A673 (cell line): Measurements from ENCODE around the gene PATJ. TPM values are rescaled to one million over a fixed set of nuclear protein-coding genes. Genes with fewer than 3 reads are reported as not detected.
A peak's percentile ranks its signal among the peaks of the same experiment; 100 is the strongest.

Experiments
- BruUV-seq: library from RNA; stranded (reverse); fragments of 400-500 nt; replicated peaks from 2 replicates; lab custom pipeline; 2021; lab: Mats Ljungman, UMichigan
- CTCF ChIA-PET: fragments of 300-600 bp; sonication (Branson Sonifier 250); formaldehyde crosslinking; loops from one replicate; lab custom pipeline; 2022; ENCODE audit warnings: antibody characterized with exemption; lab: Charles Lee
- POLR2A ChIA-PET: fragments of 300-600 bp; sonication (Branson Sonifier 250); formaldehyde crosslinking; loops from one replicate; lab custom pipeline; 2022; ENCODE audit warnings: antibody characterized with exemption; ENCODE audit not compliant: low non-redundant PET; lab: Charles Lee
- DNase-seq: peaks from one replicate; pipeline ENCODE4 v3.0.0-alpha.2; 2015; ENCODE audit warnings: low spot score
- H3K27ac ChIP-seq: fragments of 200-600 bp; sonication (generic); 2 replicates; pipeline ENCODE4 v1.5.1; 2016; ENCODE audit warnings: mixed run types, low read depth, mild to moderate bottlenecking, mixed read lengths, antibody characterized with exemption, low read length; ENCODE audit not compliant: poor library complexity, severe bottlenecking
- H3K27me3 ChIP-seq: fragments of 200-600 bp; sonication (generic); replicated peaks from 2 replicates; pipeline ENCODE4 v1.6.1; 2017; ENCODE audit warnings: mixed run types, low read depth, mild to moderate bottlenecking, mixed read lengths, antibody characterized with exemption, low read length; ENCODE audit not compliant: insufficient read depth, poor library complexity
- H3K36me3 ChIP-seq: fragments of 200-600 bp; sonication (generic); 2 replicates; pipeline ENCODE4 v1.6.1; 2016; ENCODE audit warnings: mixed run types, mild to moderate bottlenecking, mixed read lengths, antibody characterized with exemption, low read length; ENCODE audit not compliant: insufficient read depth, poor library complexity, severe bottlenecking
- H3K4me1 ChIP-seq: fragments of 200-600 bp; sonication (generic); 2 replicates; pipeline ENCODE4 v1.6.1; 2017; ENCODE audit warnings: mixed run types, mild to moderate bottlenecking, mixed read lengths, antibody characterized with exemption, low read length; ENCODE audit not compliant: insufficient read depth, poor library complexity, severe bottlenecking
- H3K4me3 ChIP-seq: fragments of 200-600 bp; sonication (generic); 2 replicates; pipeline ENCODE4 v1.5.1; 2016; ENCODE audit warnings: low read depth, mixed run types, mild to moderate bottlenecking, mixed read lengths, low read length; ENCODE audit not compliant: poor library complexity, severe bottlenecking
- H3K9me3 ChIP-seq: fragments of 200-600 bp; sonication (generic); 2 replicates; pipeline ENCODE4 v1.6.1; 2016; ENCODE audit warnings: mixed run types, low read depth, mild to moderate bottlenecking, mixed read lengths, antibody characterized with exemption, low read length; ENCODE audit not compliant: poor library complexity, severe bottlenecking
- CTCF ChIP-seq: fragments of 300-800, 200-600 bp; sonication (generic); conservative IDR thresholded peaks from 2 replicates; pipeline ENCODE4 v1.5.1; 2017; ENCODE audit warnings: low read depth, mild to moderate bottlenecking, antibody characterized with exemption, low read length, moderate library complexity, mixed read lengths
- EZH2 ChIP-seq: fragments of 200-600 bp; sonication (generic); IDR thresholded peaks from 2 replicates; pipeline ENCODE4 v1.6.1; 2017; ENCODE audit warnings: borderline replicate concordance, low read depth, mild to moderate bottlenecking, mixed read lengths, antibody characterized with exemption, low read length; ENCODE audit not compliant: poor library complexity, severe bottlenecking
- intact Hi-C: fragments of 100-400 bp; cut with micrococcal nuclease; formaldehyde crosslinking; loops from one replicate; pipeline ENCODE4 v1.10.0; 2022; ENCODE audit not compliant: unreplicated experiment
- total RNA-seq: library from RNA; stranded (reverse); gene quantifications from 2 replicates; pipeline ENCODE4 v1.2.3, GENCODE V29; 2021

The PATJ gene
- total RNA-seq, 1 experiment from 2014 or later: 6.6 TPM

- H3K27ac ChIP-seq: peak overlapping the region; percentile 7
- no TSS peak for BruUV-seq
These were observed 225.5 kb downstream of the PATJ start for GRCh38 chr1:61967750-61968149.

GRCh38 chr1:61968869-61969268, 226.6 kb downstream of the PATJ start:
- ChIA-PET CTCF (no interaction called here), POLR2A (no interaction called here)
- intact Hi-C loops: no loop called here

More at GRCh38 chr1:61967750-61968149, 225.5 kb downstream of the PATJ start:
- Histone ChIP-seq H3K4me1 (no peaks in the 10 kb centered on the region), H3K36me3 (no peaks in the 10 kb centered on the region), H3K27me3 (no peaks in the 10 kb centered on the region), H3K4me3 (no peak overlapping the region), H3K9me3 (no peaks in the 10 kb centered on the region)
- intact Hi-C loops: no loop called here
- no peak for DNase-seq
- no peak for TF ChIP-seq EZH2
- TF ChIP-seq CTCF: no peak
- CTCF ChIA-PET: no interaction called here
- POLR2A ChIA-PET: no interaction called here

GRCh38 chr1:61973100-61973837, 231.0 kb downstream of the PATJ start:
- BruUV-seq: no TSS peak
- CTCF ChIA-PET: no interaction called here

More at GRCh38 chr1:61968869-61969268, 226.6 kb downstream of the PATJ start:
- Histone ChIP-seq H3K27me3 (no peaks in the 10 kb centered on the region), H3K4me3 (no peak overlapping the region), H3K36me3 (no peaks in the 10 kb centered on the region), H3K4me1 (no peaks in the 10 kb centered on the region), H3K27ac (no peak overlapping the region), H3K9me3 (no peaks in the 10 kb centered on the region)
- DNase-seq: no peak
- BruUV-seq: no TSS peak
- TF ChIP-seq EZH2 (no peak), CTCF (no peak)

More at GRCh38 chr1:61973100-61973837, 231.0 kb downstream of the PATJ start:
- POLR2A ChIA-PET: no interaction called here
- H3K9me3 ChIP-seq: no peaks in the 10 kb centered on the region
- H3K27ac ChIP-seq: no peak overlapping the region
- no peaks in the 10 kb centered on the region for H3K36me3 ChIP-seq
- no peaks in the 10 kb centered on the region for H3K4me1 ChIP-seq
- intact Hi-C loops: no loop called here
- no peak for DNase-seq
- TF ChIP-seq CTCF (no peak), EZH2 (no peak)
- no peaks in the 10 kb centered on the region for H3K27me3 ChIP-seq
- no peak overlapping the region for H3K4me3 ChIP-seq
